ENCODE measurements around the gene NR1I2.

DNA sequence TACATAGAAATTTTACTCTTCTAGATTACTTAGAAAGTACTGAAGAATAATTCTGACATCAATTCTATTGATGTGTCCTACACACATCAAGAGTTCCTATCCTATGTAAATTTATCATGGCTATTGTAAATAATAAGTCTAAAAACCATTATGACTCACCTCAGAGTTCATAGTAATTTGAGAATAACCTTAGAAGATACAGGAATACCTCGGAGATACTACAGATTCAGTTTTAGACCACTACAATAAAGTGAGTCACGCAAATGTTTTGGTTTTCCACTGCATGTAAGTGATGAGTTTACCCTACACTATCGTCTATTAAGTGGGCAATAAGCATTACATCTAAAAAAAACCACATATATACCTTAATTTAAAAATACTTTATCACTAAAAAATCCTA, 74.8 kb downstream of the NR1I2 start:
- TF ChIP-seq, protein P1, sequence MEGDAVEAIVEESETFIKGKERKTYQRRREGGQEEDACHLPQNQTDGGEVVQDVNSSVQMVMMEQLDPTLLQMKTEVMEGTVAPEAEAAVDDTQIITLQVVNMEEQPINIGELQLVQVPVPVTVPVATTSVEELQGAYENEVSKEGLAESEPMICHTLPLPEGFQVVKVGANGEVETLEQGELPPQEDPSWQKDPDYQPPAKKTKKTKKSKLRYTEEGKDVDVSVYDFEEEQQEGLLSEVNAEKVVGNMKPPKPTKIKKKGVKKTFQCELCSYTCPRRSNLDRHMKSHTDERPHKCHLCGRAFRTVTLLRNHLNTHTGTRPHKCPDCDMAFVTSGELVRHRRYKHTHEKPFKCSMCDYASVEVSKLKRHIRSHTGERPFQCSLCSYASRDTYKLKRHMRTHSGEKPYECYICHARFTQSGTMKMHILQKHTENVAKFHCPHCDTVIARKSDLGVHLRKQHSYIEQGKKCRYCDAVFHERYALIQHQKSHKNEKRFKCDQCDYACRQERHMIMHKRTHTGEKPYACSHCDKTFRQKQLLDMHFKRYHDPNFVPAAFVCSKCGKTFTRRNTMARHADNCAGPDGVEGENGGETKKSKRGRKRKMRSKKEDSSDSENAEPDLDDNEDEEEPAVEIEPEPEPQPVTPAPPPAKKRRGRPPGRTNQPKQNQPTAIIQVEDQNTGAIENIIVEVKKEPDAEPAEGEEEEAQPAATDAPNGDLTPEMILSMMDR (IDR thresholded peaks at IDR 0.05), result no peak
- no peak for TF ChIP-seq EZH2 (IDR thresholded peaks at IDR 0.05; ENCODE audit: borderline replicate concordance, insufficient read depth, low read depth, low read length, poor library complexity, severe bottlenecking)

Measured in B cell (primary cell).